A673 (cell line): ENCODE measurements around the gene UTP4. TPM values are rescaled to one million over a fixed set of nuclear protein-coding genes. Genes with fewer than 3 reads are reported as not detected.

Experiments used
- BruUV-seq: library from RNA; stranded (reverse); fragments of 400-500 nt; replicated peaks from 2 replicates; lab custom pipeline; 2021; lab: Mats Ljungman, UMichigan
- CTCF ChIA-PET: fragments of 300-600 bp; sonication (Branson Sonifier 250); formaldehyde crosslinking; loops from one replicate; lab custom pipeline; 2022; ENCODE audit warnings: antibody characterized with exemption; lab: Charles Lee
- POLR2A ChIA-PET: fragments of 300-600 bp; sonication (Branson Sonifier 250); formaldehyde crosslinking; loops from one replicate; lab custom pipeline; 2022; ENCODE audit warnings: antibody characterized with exemption; ENCODE audit not compliant: low non-redundant PET; lab: Charles Lee
- DNase-seq: peaks from one replicate; pipeline ENCODE4 v3.0.0-alpha.2; 2015; ENCODE audit warnings: low spot score
- H3K27ac ChIP-seq: fragments of 200-600 bp; sonication (generic); 2 replicates; pipeline ENCODE4 v1.5.1; 2016; ENCODE audit warnings: mixed run types, low read depth, mild to moderate bottlenecking, mixed read lengths, antibody characterized with exemption, low read length; ENCODE audit not compliant: poor library complexity, severe bottlenecking
- H3K27me3 ChIP-seq: fragments of 200-600 bp; sonication (generic); replicated peaks from 2 replicates; pipeline ENCODE4 v1.6.1; 2017; ENCODE audit warnings: mixed run types, low read depth, mild to moderate bottlenecking, mixed read lengths, antibody characterized with exemption, low read length; ENCODE audit not compliant: insufficient read depth, poor library complexity
- H3K36me3 ChIP-seq: fragments of 200-600 bp; sonication (generic); 2 replicates; pipeline ENCODE4 v1.6.1; 2016; ENCODE audit warnings: mixed run types, mild to moderate bottlenecking, mixed read lengths, antibody characterized with exemption, low read length; ENCODE audit not compliant: insufficient read depth, poor library complexity, severe bottlenecking
- H3K4me1 ChIP-seq: fragments of 200-600 bp; sonication (generic); 2 replicates; pipeline ENCODE4 v1.6.1; 2017; ENCODE audit warnings: mixed run types, mild to moderate bottlenecking, mixed read lengths, antibody characterized with exemption, low read length; ENCODE audit not compliant: insufficient read depth, poor library complexity, severe bottlenecking
- H3K4me3 ChIP-seq: fragments of 200-600 bp; sonication (generic); 2 replicates; pipeline ENCODE4 v1.5.1; 2016; ENCODE audit warnings: low read depth, mixed run types, mild to moderate bottlenecking, mixed read lengths, low read length; ENCODE audit not compliant: poor library complexity, severe bottlenecking
- H3K9me3 ChIP-seq: fragments of 200-600 bp; sonication (generic); 2 replicates; pipeline ENCODE4 v1.6.1; 2016; ENCODE audit warnings: mixed run types, low read depth, mild to moderate bottlenecking, mixed read lengths, antibody characterized with exemption, low read length; ENCODE audit not compliant: poor library complexity, severe bottlenecking
- EZH2 ChIP-seq: fragments of 200-600 bp; sonication (generic); IDR thresholded peaks from 2 replicates; pipeline ENCODE4 v1.6.1; 2017; ENCODE audit warnings: borderline replicate concordance, low read depth, mild to moderate bottlenecking, mixed read lengths, antibody characterized with exemption, low read length; ENCODE audit not compliant: poor library complexity, severe bottlenecking
- intact Hi-C: fragments of 100-400 bp; cut with micrococcal nuclease; formaldehyde crosslinking; loops from one replicate; pipeline ENCODE4 v1.10.0; 2022; ENCODE audit not compliant: unreplicated experiment
- total RNA-seq: library from RNA; stranded (reverse); gene quantifications from 2 replicates; pipeline ENCODE4 v1.2.3, GENCODE V29; 2021
- TF ChIP-seq, protein P1 (sequence below): fragments of 300-800, 200-600 bp; sonication (generic); conservative IDR thresholded peaks from 2 replicates; pipeline ENCODE4 v1.5.1; 2017; ENCODE audit warnings: low read depth, mild to moderate bottlenecking, antibody characterized with exemption, low read length, moderate library complexity, mixed read lengths

UTP4 gene
- total RNA-seq, 1 experiment from 2014 or later: 146 TPM

GRCh38 chr16:69176033-69176800 is 43.8 kb downstream of the UTP4 start:
- intact Hi-C loops: no loop called here
- POLR2A ChIA-PET: no interaction called here
- no peak for DNase-seq

GRCh38 chr16:69179328-69180010 is 47.0 kb downstream of the UTP4 start:
- Histone ChIP-seq H3K27ac (peak overlapping the region; percentile 80), H3K4me3 (no peak overlapping the region), H3K9me3 (no peaks in the 10 kb centered on the region), H3K4me1 (peaks cover 35% of the 10 kb centered on the region), H3K36me3 (no peaks in the 10 kb centered on the region), H3K27me3 (no peaks in the 10 kb centered on the region)
- TF ChIP-seq, protein P1, sequence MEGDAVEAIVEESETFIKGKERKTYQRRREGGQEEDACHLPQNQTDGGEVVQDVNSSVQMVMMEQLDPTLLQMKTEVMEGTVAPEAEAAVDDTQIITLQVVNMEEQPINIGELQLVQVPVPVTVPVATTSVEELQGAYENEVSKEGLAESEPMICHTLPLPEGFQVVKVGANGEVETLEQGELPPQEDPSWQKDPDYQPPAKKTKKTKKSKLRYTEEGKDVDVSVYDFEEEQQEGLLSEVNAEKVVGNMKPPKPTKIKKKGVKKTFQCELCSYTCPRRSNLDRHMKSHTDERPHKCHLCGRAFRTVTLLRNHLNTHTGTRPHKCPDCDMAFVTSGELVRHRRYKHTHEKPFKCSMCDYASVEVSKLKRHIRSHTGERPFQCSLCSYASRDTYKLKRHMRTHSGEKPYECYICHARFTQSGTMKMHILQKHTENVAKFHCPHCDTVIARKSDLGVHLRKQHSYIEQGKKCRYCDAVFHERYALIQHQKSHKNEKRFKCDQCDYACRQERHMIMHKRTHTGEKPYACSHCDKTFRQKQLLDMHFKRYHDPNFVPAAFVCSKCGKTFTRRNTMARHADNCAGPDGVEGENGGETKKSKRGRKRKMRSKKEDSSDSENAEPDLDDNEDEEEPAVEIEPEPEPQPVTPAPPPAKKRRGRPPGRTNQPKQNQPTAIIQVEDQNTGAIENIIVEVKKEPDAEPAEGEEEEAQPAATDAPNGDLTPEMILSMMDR: no peak
- no peak for TF ChIP-seq EZH2
- no TSS peak for BruUV-seq
- CTCF ChIA-PET: interaction anchor here (0.5 kb wide), 1 partner anchor 32 kb away, joined by 4 read pairs; no protein-coding TSS in a partner anchor
- DNase-seq: peak; percentile 84
- POLR2A ChIA-PET: no interaction called here
- intact Hi-C loops: no loop called here

More at GRCh38 chr16:69176033-69176800, 43.8 kb downstream of the UTP4 start:
- Histone ChIP-seq H3K4me3 (no peak overlapping the region), H3K27ac (no peak overlapping the region), H3K4me1 (peaks cover 18% of the 10 kb centered on the region), H3K36me3 (no peaks in the 10 kb centered on the region), H3K9me3 (no peaks in the 10 kb centered on the region), H3K27me3 (no peaks in the 10 kb centered on the region)
- CTCF ChIA-PET: no interaction called here
- no TSS peak for BruUV-seq
- TF ChIP-seq, protein P1: no peak
- no peak for TF ChIP-seq EZH2

DNA sequence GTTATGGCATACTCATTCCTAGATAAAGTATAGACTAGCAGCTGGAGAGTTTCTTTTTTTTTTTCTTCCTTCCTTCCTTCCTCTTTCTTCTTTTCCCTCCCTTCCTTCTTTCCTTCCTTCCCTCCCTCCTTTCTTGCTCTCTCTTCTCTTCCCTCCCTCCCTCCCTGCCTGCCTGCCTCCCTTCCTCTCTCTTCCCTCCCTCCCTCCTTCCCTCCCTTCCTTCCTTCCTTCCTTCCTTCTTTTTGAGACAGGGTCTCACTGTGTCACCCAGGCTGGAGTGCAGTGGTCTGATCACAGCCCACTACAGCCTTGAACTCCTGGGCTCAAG is 47.5 kb downstream of the UTP4 start:
- no peaks in the 10 kb centered on the region for H3K36me3 ChIP-seq
- no peak for DNase-seq
- no peak for TF ChIP-seq EZH2
- TF ChIP-seq, protein P1: no peak
- no peaks in the 10 kb centered on the region for H3K27me3 ChIP-seq
- no TSS peak for BruUV-seq
- H3K9me3 ChIP-seq: no peaks in the 10 kb centered on the region
- intact Hi-C loops: no loop called here
- ChIA-PET POLR2A (no interaction called here), CTCF (interaction anchor here (0.5 kb wide), 1 partner anchor 33 kb away, joined by 4 read pairs; no protein-coding TSS in a partner anchor)
- H3K4me1 ChIP-seq: peaks cover 35% of the 10 kb centered on the region
- H3K27ac ChIP-seq: peak overlapping the region; percentile 80
- H3K4me3 ChIP-seq: no peak overlapping the region
